Neural cell (in vitro differentiated cells): ENCODE measurements around the gene HLTF. TPM values are rescaled to one million over a fixed set of nuclear protein-coding genes. Genes with fewer than 3 reads are reported as not detected.

ENCODE experiments used
- H2AFZ ChIP-seq: fragments of 200-600, 300-800 bp; sonication (generic), shearing (Covaris generic); 2 replicates; pipeline ENCODE4 v1.6.0; 2014; ENCODE audit warnings: low read depth, mild to moderate bottlenecking, antibody characterized with exemption, low read length, moderate library complexity
- H3F3A ChIP-seq: fragments of 200-600 bp; shearing (Covaris generic); 2 replicates; pipeline ENCODE4 v1.6.1; 2016; ENCODE audit warnings: mild to moderate bottlenecking, moderate library complexity, mixed read lengths, antibody characterized with exemption, low read length; ENCODE audit not compliant: insufficient read depth, poor library complexity, severe bottlenecking
- H3K27ac ChIP-seq: fragments of 200-600, 300-800 bp; sonication (generic), shearing (Covaris generic); 2 replicates; pipeline ENCODE4 v1.5.1; 2014; ENCODE audit warnings: mild to moderate bottlenecking, low read length, moderate library complexity
- H3K27me3 ChIP-seq: fragments of 300-800, 200-600 bp; sonication (generic), shearing (Covaris generic); 2 replicates; pipeline ENCODE4 v1.6.0; 2014; ENCODE audit warnings: mild to moderate bottlenecking, low read depth, low read length, moderate library complexity; ENCODE audit not compliant: insufficient read depth
- H3K36me3 ChIP-seq: fragments of 300-800, 200-600 bp; sonication (generic), shearing (Covaris generic); 2 replicates; pipeline ENCODE4 v1.5.1; 2014; ENCODE audit warnings: mild to moderate bottlenecking, antibody characterized with exemption, low read length, moderate library complexity; ENCODE audit not compliant: insufficient read depth
- H3K4me2 ChIP-seq: fragments of 300-800, 200-600 bp; sonication (generic), shearing (Covaris generic); 2 replicates; pipeline ENCODE4 v1.6.0; 2014; ENCODE audit warnings: mild to moderate bottlenecking, low read length
- H3K4me3 ChIP-seq: fragments of 300-800, 200-600 bp; sonication (generic), shearing (Covaris generic); 2 replicates; pipeline ENCODE4 v1.5.1; 2014; ENCODE audit warnings: mild to moderate bottlenecking, low read length, moderate library complexity
- H3K79me2 ChIP-seq: fragments of 200-600 bp; shearing (Covaris generic); replicated peaks from 2 replicates; pipeline ENCODE4 v1.6.0; 2014; ENCODE audit warnings: mild to moderate bottlenecking, low read length, moderate library complexity; ENCODE audit not compliant: insufficient read depth
- H3K9ac ChIP-seq: fragments of 300-800, 200-600 bp; sonication (generic), shearing (Covaris generic); 2 replicates; pipeline ENCODE4 v1.6.1; 2016; ENCODE audit warnings: mild to moderate bottlenecking, low read length, mixed read lengths
- H3K9me2 ChIP-seq: fragments of 200-600 bp; shearing (Covaris generic); 2 replicates; pipeline ENCODE4 v1.6.1; 2016; ENCODE audit warnings: mild to moderate bottlenecking, low read length, mixed read lengths; ENCODE audit not compliant: insufficient read depth
- H3K9me3 ChIP-seq: fragments of 200-600, 300-800 bp; sonication (generic), shearing (Covaris generic); 2 replicates; pipeline ENCODE4 v1.6.1; 2016; ENCODE audit warnings: mild to moderate bottlenecking, mixed run types, low read length, moderate library complexity, mixed read lengths
- H4K20me1 ChIP-seq: fragments of 200-600 bp; shearing (Covaris generic); 2 replicates; pipeline ENCODE4 v1.6.1; 2016; ENCODE audit warnings: mild to moderate bottlenecking, mixed run types; ENCODE audit not compliant: insufficient read depth
- CTCF ChIP-seq: fragments of 450-650 bp; IDR thresholded peaks from 2 replicates; pipeline ENCODE4 v1.5.1; 2014; ENCODE audit warnings: antibody characterized with exemption, mild to moderate bottlenecking, moderate library complexity; ENCODE audit not compliant: poor library complexity, severe bottlenecking
- EP300 ChIP-seq: fragments of 450-650 bp; conservative IDR thresholded peaks from 2 replicates; pipeline ENCODE4 v1.6.1; 2014; ENCODE audit warnings: antibody characterized with exemption, mild to moderate bottlenecking, moderate library complexity; ENCODE audit not compliant: poor library complexity, severe bottlenecking
- EZH2 ChIP-seq: fragments of 200-600, 300-800 bp; shearing (Covaris generic), sonication (generic); IDR thresholded peaks from 2 replicates; pipeline ENCODE4 v1.6.1; 2014; ENCODE audit warnings: antibody characterized with exemption, low read length, borderline replicate concordance, mild to moderate bottlenecking; ENCODE audit not compliant: insufficient read depth, poor library complexity, severe bottlenecking
- MXI1 ChIP-seq: fragments of 450-650 bp; conservative IDR thresholded peaks from 2 replicates; pipeline ENCODE4 v1.6.1; 2014; ENCODE audit warnings: antibody characterized with exemption, mild to moderate bottlenecking; ENCODE audit not compliant: poor library complexity, severe bottlenecking
- POLR2AphosphoS5 ChIP-seq: IDR thresholded peaks from 2 replicates; pipeline ENCODE4 v1.6.1; 2012
- RAD21 ChIP-seq: fragments of 450-650 bp; conservative IDR thresholded peaks from 2 replicates; pipeline ENCODE4 v1.6.1; 2014; ENCODE audit warnings: antibody characterized with exemption, mild to moderate bottlenecking, moderate library complexity
- REST ChIP-seq: IDR thresholded peaks from 2 replicates; pipeline ENCODE4 v1.6.1; 2012; ENCODE audit warnings: borderline replicate concordance
- SMC3 ChIP-seq: fragments of 450-650 bp; conservative IDR thresholded peaks from 2 replicates; pipeline ENCODE4 v1.6.1; 2014; ENCODE audit warnings: antibody characterized with exemption, mild to moderate bottlenecking, moderate library complexity; ENCODE audit not compliant: poor library complexity
- TAF1 ChIP-seq: IDR thresholded peaks from 2 replicates; pipeline ENCODE4 v1.6.1; 2012; ENCODE audit warnings: low read depth
- polyA plus RNA-seq: library from polyadenylated mRNA; depleted of rRNA; stranded (reverse); fragments of >200 nt; gene quantifications from 2 replicates; pipeline ENCODE4 v1.2.3, GENCODE V29; 2014

The HLTF gene
- polyA plus RNA-seq, 1 donor from 2014 or later: 164 TPM

GRCh38 chr3:149007567-149008257 lies 78.6 kb downstream of the HLTF start:
- no peaks in the 10 kb centered on the region for H3F3A ChIP-seq
- no peaks in the 10 kb centered on the region for H3K9me2 ChIP-seq
- no peaks in the 10 kb centered on the region for H3K79me2 ChIP-seq

GRCh38 chr3:149005416-149005815 lies 80.9 kb downstream of the HLTF start:
- Histone ChIP-seq H3K27ac (no peak overlapping the region), H3K4me2 (no peak overlapping the region), H3K9me2 (no peaks in the 10 kb centered on the region), H3K9me3 (no peaks in the 10 kb centered on the region), H3K27me3 (no peaks in the 10 kb centered on the region), H3K4me3 (no peak overlapping the region), H3K36me3 (no peaks in the 10 kb centered on the region), H3K79me2 (no peaks in the 10 kb centered on the region), H4K20me1 (no peaks in the 10 kb centered on the region), H3F3A (no peaks in the 10 kb centered on the region), H2AFZ (no peak overlapping the region), H3K9ac (no peak overlapping the region)
- TF ChIP-seq POLR2AphosphoS5: no peak
- TF ChIP-seq MXI1: no peak
- no peak for TF ChIP-seq SMC3
- TF ChIP-seq CTCF: no peak
- no peak for TF ChIP-seq REST
- no peak for TF ChIP-seq EP300
- no peak for TF ChIP-seq EZH2
- no peak for TF ChIP-seq TAF1
- no peak for TF ChIP-seq RAD21

More at GRCh38 chr3:149007567-149008257, 78.6 kb downstream of the HLTF start:
- Histone ChIP-seq H3K27ac (no peak overlapping the region), H3K36me3 (no peaks in the 10 kb centered on the region), H2AFZ (no peak overlapping the region), H3K27me3 (no peaks in the 10 kb centered on the region), H4K20me1 (no peaks in the 10 kb centered on the region), H3K9me3 (no peaks in the 10 kb centered on the region), H3K4me3 (no peak overlapping the region), H3K4me2 (no peak overlapping the region), H3K9ac (no peak overlapping the region)
- TF ChIP-seq TAF1: no peak
